GM12865 (cell line): Measurements from ENCODE around the gene TFDP2.
"Not testable (repeated sequence)": the region's sequence is repeated elsewhere in the genome, so short reads cannot be mapped to it uniquely, and the experiment has no call there.

Experiments
- DNase-seq: peaks from one replicate; pipeline ENCODE4 v3.0.0; 2010; ENCODE audit warnings: low read depth
- H3K4me3 ChIP-seq: 2 replicates; pipeline ENCODE4 v1.5.1; 2011; ENCODE audit warnings: mild to moderate bottlenecking, low read depth, low read length, control low read depth
- CTCF ChIP-seq: IDR thresholded peaks from 2 replicates; pipeline ENCODE4 v1.5.1; 2011; ENCODE audit warnings: low read length, control low read depth, low read depth, inconsistent platforms; ENCODE audit not compliant: insufficient read depth; ENCODE audit errors: missing control alignments

TFDP2 gene

GRCh38 chr3:141986548-141987107, 162.7 kb downstream of the TFDP2 start:
- no peak for DNase-seq
- TF ChIP-seq CTCF = no peak
- no peak overlapping the region for H3K4me3 ChIP-seq

GRCh38 chr3:141981084-141981483, 168.3 kb downstream of the TFDP2 start:
- DNase-seq = no peak
- TF ChIP-seq CTCF = no peak
- no peak overlapping the region for H3K4me3 ChIP-seq

GRCh38 chr3:141979050-141979671, 170.2 kb downstream of the TFDP2 start:
- TF ChIP-seq CTCF = no peak
- H3K4me3 ChIP-seq = no peak overlapping the region
- DNase-seq = no peak

GRCh38 chr3:141974777-141975176, 174.6 kb downstream of the TFDP2 start:
- DNase-seq, H3K4me3 ChIP-seq: not testable (repeated sequence)

GRCh38 chr3:141972399-141972798, 176.9 kb downstream of the TFDP2 start:
- no peak for TF ChIP-seq CTCF
- DNase-seq = no peak
- H3K4me3 ChIP-seq = no peak overlapping the region

- no peak for TF ChIP-seq CTCF
- DNase-seq = no peak
- no peak overlapping the region for H3K4me3 ChIP-seq
These were observed 177.8 kb downstream of the TFDP2 start for GRCh38 chr3:141971571-141971970.

- DNase-seq = no peak
- H3K4me3 ChIP-seq = no peak overlapping the region
- TF ChIP-seq CTCF = no peak
These were observed 179.6 kb downstream of the TFDP2 start for GRCh38 chr3:141969711-141970110.
